ENCODE measurements around the gene CAPN11. TPM values are rescaled to one million over a fixed set of nuclear protein-coding genes. Genes with fewer than 3 reads are reported as not detected.
A peak's percentile ranks its signal among the peaks of the same experiment; 100 is the strongest.

CAPN11 gene
- total and polyA plus RNA-seq, 10 of the 15 experiments (the other 5 are each of a cell fraction or from before 2014, with no cell fraction given) = 0.05 to 0.44 (median 0.31) TPM

DNA sequence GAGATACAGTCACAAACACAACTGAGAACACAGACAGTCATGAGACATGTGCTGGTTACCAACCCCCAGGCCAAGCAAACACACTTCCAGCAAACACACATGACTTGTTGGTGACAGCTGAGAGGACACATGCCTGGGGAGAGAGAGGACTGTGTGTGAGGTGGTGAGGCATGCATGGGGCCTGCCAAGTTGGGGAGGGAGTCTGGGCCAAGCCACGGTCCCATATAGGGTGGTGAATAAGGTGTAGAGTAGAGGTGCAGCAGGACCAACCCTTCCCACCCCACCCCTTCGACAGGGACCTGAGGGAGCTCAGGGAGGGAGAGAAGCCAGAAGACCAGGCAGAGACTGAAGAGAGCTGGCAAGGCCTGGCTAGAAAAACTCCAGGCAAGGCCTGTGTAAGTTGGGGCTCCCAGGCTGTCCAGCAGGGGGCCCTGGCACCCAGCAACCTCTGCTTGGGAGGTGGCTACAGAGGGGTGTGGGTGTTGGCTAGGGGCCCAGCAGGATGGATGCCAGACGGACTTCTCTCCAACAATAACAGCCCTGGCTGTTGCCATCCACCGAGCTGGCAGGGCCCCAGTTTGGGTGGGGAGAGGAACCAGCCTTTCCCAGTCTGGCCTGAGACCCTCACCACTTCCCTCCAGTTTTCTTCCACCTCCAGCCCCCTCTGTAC lies 62.8 kb downstream of the CAPN11 start (continued):
- TF ChIP-seq IKZF1 (conservative IDR thresholded peaks at IDR 0.05) = no peak; the same call in 1 of the 2 replicates
- no peak for TF ChIP-seq MYB (IDR thresholded peaks at IDR 0.05; ENCODE audit: borderline replicate concordance, low read depth, low read length)
- TF ChIP-seq ESRRA (IDR thresholded peaks at IDR 0.05; ENCODE audit: low read length) = no peak
- no peak for TF ChIP-seq SREBF2 (IDR thresholded peaks at IDR 0.05; ENCODE audit: low read length)
- no peak for TF ChIP-seq RB1 (IDR thresholded peaks at IDR 0.05; ENCODE audit: borderline replicate concordance)
- TF ChIP-seq, protein P1, sequence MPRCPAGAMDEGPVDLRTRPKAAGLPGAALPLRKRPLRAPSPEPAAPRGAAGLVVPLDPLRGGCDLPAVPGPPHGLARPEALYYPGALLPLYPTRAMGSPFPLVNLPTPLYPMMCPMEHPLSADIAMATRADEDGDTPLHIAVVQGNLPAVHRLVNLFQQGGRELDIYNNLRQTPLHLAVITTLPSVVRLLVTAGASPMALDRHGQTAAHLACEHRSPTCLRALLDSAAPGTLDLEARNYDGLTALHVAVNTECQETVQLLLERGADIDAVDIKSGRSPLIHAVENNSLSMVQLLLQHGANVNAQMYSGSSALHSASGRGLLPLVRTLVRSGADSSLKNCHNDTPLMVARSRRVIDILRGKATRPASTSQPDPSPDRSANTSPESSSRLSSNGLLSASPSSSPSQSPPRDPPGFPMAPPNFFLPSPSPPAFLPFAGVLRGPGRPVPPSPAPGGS (IDR thresholded peaks at IDR 0.05; ENCODE audit: borderline replicate concordance, insufficient read depth, low read depth, low read length, poor library complexity, severe bottlenecking) = no peak
- TF ChIP-seq JUND (IDR thresholded peaks at IDR 0.05; ENCODE audit: low read depth, low read length) = no peak
- no peak for TF ChIP-seq PML (IDR thresholded peaks at IDR 0.05; ENCODE audit: low read length)
- no peak for TF ChIP-seq RFX5 (IDR thresholded peaks at IDR 0.05; ENCODE audit: low read depth, low read length)
- TF ChIP-seq, protein P2, sequence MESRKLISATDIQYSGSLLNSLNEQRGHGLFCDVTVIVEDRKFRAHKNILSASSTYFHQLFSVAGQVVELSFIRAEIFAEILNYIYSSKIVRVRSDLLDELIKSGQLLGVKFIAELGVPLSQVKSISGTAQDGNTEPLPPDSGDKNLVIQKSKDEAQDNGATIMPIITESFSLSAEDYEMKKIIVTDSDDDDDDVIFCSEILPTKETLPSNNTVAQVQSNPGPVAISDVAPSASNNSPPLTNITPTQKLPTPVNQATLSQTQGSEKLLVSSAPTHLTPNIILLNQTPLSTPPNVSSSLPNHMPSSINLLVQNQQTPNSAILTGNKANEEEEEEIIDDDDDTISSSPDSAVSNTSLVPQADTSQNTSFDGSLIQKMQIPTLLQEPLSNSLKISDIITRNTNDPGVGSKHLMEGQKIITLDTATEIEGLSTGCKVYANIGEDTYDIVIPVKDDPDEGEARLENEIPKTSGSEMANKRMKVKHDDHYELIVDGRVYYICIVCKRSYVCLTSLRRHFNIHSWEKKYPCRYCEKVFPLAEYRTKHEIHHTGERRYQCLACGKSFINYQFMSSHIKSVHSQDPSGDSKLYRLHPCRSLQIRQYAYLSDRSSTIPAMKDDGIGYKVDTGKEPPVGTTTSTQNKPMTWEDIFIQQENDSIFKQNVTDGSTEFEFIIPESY (IDR thresholded peaks at IDR 0.05) = no peak
- TF ChIP-seq SPI1 (IDR thresholded peaks at IDR 0.05; ENCODE audit: borderline replicate concordance, insufficient read depth, low read depth, low read length) = no peak
- no peak for TF ChIP-seq SIX5 (IDR thresholded peaks at IDR 0.05; ENCODE audit: low read depth, low read length, severe bottlenecking)
- no peak for TF ChIP-seq MEF2A (IDR thresholded peaks at IDR 0.05; ENCODE audit: insufficient read depth, low read depth, low read length)
- TF ChIP-seq, protein P3, sequence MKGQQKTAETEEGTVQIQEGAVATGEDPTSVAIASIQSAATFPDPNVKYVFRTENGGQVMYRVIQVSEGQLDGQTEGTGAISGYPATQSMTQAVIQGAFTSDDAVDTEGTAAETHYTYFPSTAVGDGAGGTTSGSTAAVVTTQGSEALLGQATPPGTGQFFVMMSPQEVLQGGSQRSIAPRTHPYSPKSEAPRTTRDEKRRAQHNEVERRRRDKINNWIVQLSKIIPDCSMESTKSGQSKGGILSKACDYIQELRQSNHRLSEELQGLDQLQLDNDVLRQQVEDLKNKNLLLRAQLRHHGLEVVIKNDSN (IDR thresholded peaks at IDR 0.05; ENCODE audit: borderline replicate concordance, extremely low read length, insufficient read depth, low read depth, low read length) = no peak
- TF ChIP-seq SP1 (IDR thresholded peaks at IDR 0.05; ENCODE audit: low read depth, low read length) = no peak
- TF ChIP-seq IKZF2 (IDR thresholded peaks at IDR 0.05) = peak; percentile 32 to 43; a peak in 2 of 4 replicates
- no peak for TF ChIP-seq CEBPB (IDR thresholded peaks at IDR 0.05; ENCODE audit: borderline replicate concordance in 1 of 2, low read depth in 2 of 2, low read length in 2 of 2)
- TF ChIP-seq, protein P4, sequence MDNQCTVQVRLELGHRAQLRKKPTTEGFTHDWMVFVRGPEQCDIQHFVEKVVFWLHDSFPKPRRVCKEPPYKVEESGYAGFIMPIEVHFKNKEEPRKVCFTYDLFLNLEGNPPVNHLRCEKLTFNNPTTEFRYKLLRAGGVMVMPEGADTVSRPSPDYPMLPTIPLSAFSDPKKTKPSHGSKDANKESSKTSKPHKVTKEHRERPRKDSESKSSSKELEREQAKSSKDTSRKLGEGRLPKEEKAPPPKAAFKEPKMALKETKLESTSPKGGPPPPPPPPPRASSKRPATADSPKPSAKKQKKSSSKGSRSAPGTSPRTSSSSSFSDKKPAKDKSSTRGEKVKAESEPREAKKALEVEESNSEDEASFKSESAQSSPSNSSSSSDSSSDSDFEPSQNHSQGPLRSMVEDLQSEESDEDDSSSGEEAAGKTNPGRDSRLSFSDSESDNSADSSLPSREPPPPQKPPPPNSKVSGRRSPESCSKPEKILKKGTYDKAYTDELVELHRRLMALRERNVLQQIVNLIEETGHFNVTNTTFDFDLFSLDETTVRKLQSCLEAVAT (IDR thresholded peaks at IDR 0.05) = 0 out of 2 replicates have a peak, but pooled peaks have one; percentile 43
- TF ChIP-seq, protein P5, sequence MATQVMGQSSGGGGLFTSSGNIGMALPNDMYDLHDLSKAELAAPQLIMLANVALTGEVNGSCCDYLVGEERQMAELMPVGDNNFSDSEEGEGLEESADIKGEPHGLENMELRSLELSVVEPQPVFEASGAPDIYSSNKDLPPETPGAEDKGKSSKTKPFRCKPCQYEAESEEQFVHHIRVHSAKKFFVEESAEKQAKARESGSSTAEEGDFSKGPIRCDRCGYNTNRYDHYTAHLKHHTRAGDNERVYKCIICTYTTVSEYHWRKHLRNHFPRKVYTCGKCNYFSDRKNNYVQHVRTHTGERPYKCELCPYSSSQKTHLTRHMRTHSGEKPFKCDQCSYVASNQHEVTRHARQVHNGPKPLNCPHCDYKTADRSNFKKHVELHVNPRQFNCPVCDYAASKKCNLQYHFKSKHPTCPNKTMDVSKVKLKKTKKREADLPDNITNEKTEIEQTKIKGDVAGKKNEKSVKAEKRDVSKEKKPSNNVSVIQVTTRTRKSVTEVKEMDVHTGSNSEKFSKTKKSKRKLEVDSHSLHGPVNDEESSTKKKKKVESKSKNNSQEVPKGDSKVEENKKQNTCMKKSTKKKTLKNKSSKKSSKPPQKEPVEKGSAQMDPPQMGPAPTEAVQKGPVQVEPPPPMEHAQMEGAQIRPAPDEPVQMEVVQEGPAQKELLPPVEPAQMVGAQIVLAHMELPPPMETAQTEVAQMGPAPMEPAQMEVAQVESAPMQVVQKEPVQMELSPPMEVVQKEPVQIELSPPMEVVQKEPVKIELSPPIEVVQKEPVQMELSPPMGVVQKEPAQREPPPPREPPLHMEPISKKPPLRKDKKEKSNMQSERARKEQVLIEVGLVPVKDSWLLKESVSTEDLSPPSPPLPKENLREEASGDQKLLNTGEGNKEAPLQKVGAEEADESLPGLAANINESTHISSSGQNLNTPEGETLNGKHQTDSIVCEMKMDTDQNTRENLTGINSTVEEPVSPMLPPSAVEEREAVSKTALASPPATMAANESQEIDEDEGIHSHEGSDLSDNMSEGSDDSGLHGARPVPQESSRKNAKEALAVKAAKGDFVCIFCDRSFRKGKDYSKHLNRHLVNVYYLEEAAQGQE (IDR thresholded peaks at IDR 0.05; ENCODE audit: low read depth, low read length) = no peak
- TF ChIP-seq BCL11A (IDR thresholded peaks at IDR 0.05; ENCODE audit: low read depth, low read length) = no peak
- no peak for TF ChIP-seq ZNF622 (IDR thresholded peaks at IDR 0.05)

All from GM12878 (cell line).